IPS-11a (cell line): ENCODE data around the gene COBL.

Experiments
- H3K4me3 ChIP-seq: one replicate; pipeline ENCODE4 v1.5.1; 2013; ENCODE audit warnings: low read depth, low read length, control low read depth

COBL gene

GRCh38 chr7:51235593-51236313 is 80.9 kb downstream of the COBL start:
- no peak overlapping the region for H3K4me3 ChIP-seq

GRCh38 chr7:51234609-51235308 is 81.8 kb downstream of the COBL start:
- H3K4me3 ChIP-seq = no peak overlapping the region

- H3K4me3 ChIP-seq = no peak overlapping the region
Observed at GRCh38 chr7:51234139-51234538, 82.5 kb downstream of the COBL start.

- no peak overlapping the region for H3K4me3 ChIP-seq
Observed at GRCh38 chr7:51233374-51233773, 83.2 kb downstream of the COBL start.

- no peak overlapping the region for H3K4me3 ChIP-seq
Observed at GRCh38 chr7:51230723-51231122, 85.9 kb downstream of the COBL start.

- H3K4me3 ChIP-seq = no peak overlapping the region
Observed at GRCh38 chr7:51230324-51230625, 86.3 kb downstream of the COBL start.

- no peak overlapping the region for H3K4me3 ChIP-seq
Observed at GRCh38 chr7:51229620-51230323, 86.8 kb downstream of the COBL start.

GRCh38 chr7:51229106-51229537 is 87.5 kb downstream of the COBL start:
- no peak overlapping the region for H3K4me3 ChIP-seq

- H3K4me3 ChIP-seq = no peak overlapping the region
Observed at GRCh38 chr7:51228386-51228958, 88.1 kb downstream of the COBL start.

GRCh38 chr7:51227861-51228260 is 88.7 kb downstream of the COBL start:
- no peak overlapping the region for H3K4me3 ChIP-seq

GRCh38 chr7:51226916-51227535 is 89.6 kb downstream of the COBL start:
- H3K4me3 ChIP-seq = no peak overlapping the region

GRCh38 chr7:51226063-51226755 is 90.4 kb downstream of the COBL start:
- no peak overlapping the region for H3K4me3 ChIP-seq

GRCh38 chr7:51224811-51225595 is 91.6 kb downstream of the COBL start:
- no peak overlapping the region for H3K4me3 ChIP-seq

- H3K4me3 ChIP-seq = no peak overlapping the region
Observed at GRCh38 chr7:51223505-51223904, 93.1 kb downstream of the COBL start.

GRCh38 chr7:51222916-51223315 is 93.7 kb downstream of the COBL start:
- no peak overlapping the region for H3K4me3 ChIP-seq

- no peak overlapping the region for H3K4me3 ChIP-seq
Observed at GRCh38 chr7:51220226-51220625, 96.4 kb downstream of the COBL start.

GRCh38 chr7:51219261-51219988 is 97.2 kb downstream of the COBL start:
- H3K4me3 ChIP-seq = no peak overlapping the region

GRCh38 chr7:51217804-51218203 is 98.8 kb downstream of the COBL start:
- H3K4me3 ChIP-seq = no peak overlapping the region

- H3K4me3 ChIP-seq = no peak overlapping the region
Observed at GRCh38 chr7:51214098-51214497, 102.5 kb downstream of the COBL start.
